Keratinocyte (primary cell): Measurements from ENCODE around the gene OCIAD2. TPM values are rescaled to one million over a fixed set of nuclear protein-coding genes. Genes with fewer than 3 reads are reported as not detected.
A peak's percentile ranks its signal among the peaks of the same experiment; 100 is the strongest.

Experiments
- DNase-seq: peaks from one replicate; pipeline ENCODE4 v3.0.0-alpha.2; 2011; ENCODE audit warnings: low read depth, missing footprints, low spot score
- FAIRE-seq: peaks from 2 replicates; lab custom pipeline; 2011; peaks lifted over from hg19 to GRCh38; lab: Jason Lieb, UNC
- H2AFZ ChIP-seq: 2 replicates; pipeline ENCODE4 v1.6.0; 2012; ENCODE audit warnings: low read length, control low read depth, inconsistent platforms; ENCODE audit not compliant: control insufficient read depth
- H3K27ac ChIP-seq: 2 replicates; pipeline ENCODE4 v1.5.1; 2011; ENCODE audit warnings: low read length; ENCODE audit not compliant: control insufficient read depth, insufficient read depth
- H3K27me3 ChIP-seq: 3 replicates; pipeline ENCODE4 v1.6.0; 2011; ENCODE audit warnings: low read length; ENCODE audit not compliant: control insufficient read depth, insufficient read depth; ENCODE audit errors: extremely low read depth
- H3K36me3 ChIP-seq, 2 experiments: 2 replicates in 1 of 2; 3 replicates in 1 of 2; pipeline ENCODE4 v1.5.1; 2011; ENCODE audit warnings: low read length in 2 of 2, mild to moderate bottlenecking in 1 of 2; ENCODE audit not compliant: control insufficient read depth in 2 of 2, insufficient read depth in 2 of 2; ENCODE audit errors: extremely low read depth in 1 of 2
- H3K4me1 ChIP-seq: 3 replicates; pipeline ENCODE4 v1.5.1; 2011; ENCODE audit warnings: low read length; ENCODE audit not compliant: control insufficient read depth, insufficient read depth; ENCODE audit errors: extremely low read depth
- H3K4me2 ChIP-seq: 3 replicates; pipeline ENCODE4 v1.6.0; 2011; ENCODE audit warnings: low read depth, low read length; ENCODE audit not compliant: control insufficient read depth, insufficient read depth; ENCODE audit errors: extremely low read depth
- H3K4me3 ChIP-seq, 3 experiments: fragments of 200-600 bp in 1 of 3; sonication (generic) in 1 of 3; 2 replicates in 2 of 3; 3 replicates in 1 of 3; pipeline ENCODE4 v1.5.1; 2011 to 2016; ENCODE audit warnings: low read length in 3 of 3, mild to moderate bottlenecking in 3 of 3, control low read depth in 2 of 3, inconsistent platforms in 1 of 3, low read depth in 1 of 3, mixed read lengths in 1 of 3, mixed run types in 1 of 3, moderate library complexity in 1 of 3; ENCODE audit not compliant: control insufficient read depth in 2 of 3, insufficient read depth in 2 of 3; ENCODE audit errors: extremely low read depth in 1 of 3
- H3K79me2 ChIP-seq: 2 replicates; pipeline ENCODE4 v1.6.0; 2012; ENCODE audit warnings: low read length; ENCODE audit not compliant: control insufficient read depth, insufficient read depth
- H3K9ac ChIP-seq: 3 replicates; pipeline ENCODE4 v1.6.0; 2011; ENCODE audit warnings: low read length; ENCODE audit not compliant: control insufficient read depth, insufficient read depth; ENCODE audit errors: extremely low read depth
- H3K9me1 ChIP-seq: 3 replicates; pipeline ENCODE4 v1.6.0; 2011; ENCODE audit warnings: low read length; ENCODE audit not compliant: control insufficient read depth, insufficient read depth; ENCODE audit errors: extremely low read depth
- H3K9me3 ChIP-seq: 2 replicates; pipeline ENCODE4 v1.5.1; 2012; ENCODE audit warnings: low read depth, low read length; ENCODE audit not compliant: control insufficient read depth
- H4K20me1 ChIP-seq: 3 replicates; pipeline ENCODE4 v1.6.0; 2011; ENCODE audit warnings: low read length; ENCODE audit not compliant: control insufficient read depth, insufficient read depth; ENCODE audit errors: extremely low read depth
- EZH2 ChIP-seq: IDR thresholded peaks from one replicate; pipeline ENCODE4 v1.6.1; 2012; ENCODE audit warnings: inconsistent platforms, mild to moderate bottlenecking, low read length, moderate library complexity
- dilution Hi-C: fragments of 300-500 bp; cut with MboI; formaldehyde crosslinking; loops from one replicate; pipeline ENCODE4 v1.7.0; 2020; ENCODE audit warnings: low sequenced_read_pairs; ENCODE audit not compliant: extremely low pct_ligation_motif_present
- polyA plus RNA-seq, 5 experiments: library from polyadenylated mRNA; depleted of rRNA in 3 of 5; stranded (reverse) in 3 of 5; stranded (forward) in 1 of 5; unstranded in 1 of 5; fragments of >200 nt; gene quantifications; 1 replicate in 1 of 5; 2 replicates in 3 of 5; 3 replicates in 1 of 5; pipeline versions ENCODE4 v1.2.1 to v1.2.3, GENCODE V29; 2011 to 2012; ENCODE audit warnings: missing spikeins in 2 of 5, low read depth in 1 of 5, low replicate concordance in 1 of 5
- TF ChIP-seq, protein P1 (sequence below), 3 experiments: IDR thresholded peaks in 1 of 3; conservative IDR thresholded peaks in 1 of 3; optimal IDR thresholded peaks in 1 of 3; 2 replicates in 2 of 3; 3 replicates in 1 of 3; pipeline versions ENCODE3 to v1.5.1; 2011; ENCODE audit warnings: low read length in 3 of 3, mild to moderate bottlenecking in 3 of 3, moderate library complexity in 2 of 3, control low read depth in 1 of 3, inconsistent platforms in 1 of 3; ENCODE audit not compliant: insufficient read depth in 2 of 3; ENCODE audit errors: extremely low read depth in 1 of 3

The OCIAD2 gene
- polyA plus RNA-seq, 1 donor (not counting 4 experiments of a cell fraction or from before 2014, with no cell fraction given) = 407 TPM

GRCh38 chr4:48944756-48945241, 38.2 kb upstream of the OCIAD2 start:
- H3K4me3 ChIP-seq = no peak overlapping the region
- TF ChIP-seq EZH2 = no peak
- TF ChIP-seq, protein P1, sequence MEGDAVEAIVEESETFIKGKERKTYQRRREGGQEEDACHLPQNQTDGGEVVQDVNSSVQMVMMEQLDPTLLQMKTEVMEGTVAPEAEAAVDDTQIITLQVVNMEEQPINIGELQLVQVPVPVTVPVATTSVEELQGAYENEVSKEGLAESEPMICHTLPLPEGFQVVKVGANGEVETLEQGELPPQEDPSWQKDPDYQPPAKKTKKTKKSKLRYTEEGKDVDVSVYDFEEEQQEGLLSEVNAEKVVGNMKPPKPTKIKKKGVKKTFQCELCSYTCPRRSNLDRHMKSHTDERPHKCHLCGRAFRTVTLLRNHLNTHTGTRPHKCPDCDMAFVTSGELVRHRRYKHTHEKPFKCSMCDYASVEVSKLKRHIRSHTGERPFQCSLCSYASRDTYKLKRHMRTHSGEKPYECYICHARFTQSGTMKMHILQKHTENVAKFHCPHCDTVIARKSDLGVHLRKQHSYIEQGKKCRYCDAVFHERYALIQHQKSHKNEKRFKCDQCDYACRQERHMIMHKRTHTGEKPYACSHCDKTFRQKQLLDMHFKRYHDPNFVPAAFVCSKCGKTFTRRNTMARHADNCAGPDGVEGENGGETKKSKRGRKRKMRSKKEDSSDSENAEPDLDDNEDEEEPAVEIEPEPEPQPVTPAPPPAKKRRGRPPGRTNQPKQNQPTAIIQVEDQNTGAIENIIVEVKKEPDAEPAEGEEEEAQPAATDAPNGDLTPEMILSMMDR (optimal IDR thresholded peaks at IDR 0.05 in 1 of 3, IDR thresholded peaks at IDR 0.05 in 1 of 3, conservative IDR thresholded peaks at IDR 0.05 in 1 of 3; ENCODE audit: extremely low read depth in 1 of 3, insufficient read depth in 2 of 3, low read length in 3 of 3) = peak; percentile 53 to 71 (median 70)
- H3K9me3 ChIP-seq = no peaks in the 10 kb centered on the region
- dilution Hi-C loops = no loop called here
- FAIRE-seq (peak; percentile 59), DNase-seq (no peak)
- H3K36me3 ChIP-seq = no peaks in the 10 kb centered on the region
- no peaks in the 10 kb centered on the region for H3K27me3 ChIP-seq
- H3K9ac ChIP-seq = peak overlapping the region; percentile 30
- peaks cover 41% of the 10 kb centered on the region for H3K4me1 ChIP-seq
- no peaks in the 10 kb centered on the region for H3K9me1 ChIP-seq
- peak overlapping the region; percentile 1 for H3K4me2 ChIP-seq
- H2AFZ ChIP-seq = peak overlapping the region; percentile 7
- peak overlapping the region; percentile 69 for H3K27ac ChIP-seq
- no peaks in the 10 kb centered on the region for H3K79me2 ChIP-seq
- no peaks in the 10 kb centered on the region for H4K20me1 ChIP-seq

DNA sequence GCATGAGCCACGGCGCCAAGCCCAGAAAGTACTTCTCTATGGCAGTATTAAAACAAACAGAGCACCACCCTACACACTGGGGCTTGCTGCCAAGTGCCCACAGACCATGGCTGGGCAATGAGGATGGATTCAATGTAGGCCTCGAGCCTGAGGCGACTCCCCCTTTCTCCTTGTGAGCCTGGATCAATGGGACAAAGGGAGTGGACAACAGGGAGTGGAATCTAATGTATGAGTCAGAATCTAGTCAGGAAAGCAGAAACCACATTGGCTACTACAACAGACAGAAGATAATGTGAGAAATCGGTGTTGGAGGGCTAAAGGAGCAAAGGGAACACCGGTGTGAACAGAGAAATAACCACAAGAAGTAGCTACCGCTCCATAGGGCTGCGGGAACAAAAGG, 37.7 kb upstream of the OCIAD2 start:
- H3K4me2 ChIP-seq = peak overlapping the region; percentile 1
- peak; percentile 88 for DNase-seq
- TF ChIP-seq, protein P1 (optimal IDR thresholded peaks at IDR 0.05 in 1 of 3, IDR thresholded peaks at IDR 0.05 in 1 of 3, conservative IDR thresholded peaks at IDR 0.05 in 1 of 3; ENCODE audit: extremely low read depth in 1 of 3, insufficient read depth in 2 of 3, low read length in 3 of 3) = no peak
- TF ChIP-seq EZH2 = no peak
- H3K9me3 ChIP-seq = no peaks in the 10 kb centered on the region
- H3K4me3 ChIP-seq = no peak overlapping the region
- H3K36me3 ChIP-seq = no peaks in the 10 kb centered on the region
- peak overlapping the region; percentile 30 for H3K9ac ChIP-seq
- no peaks in the 10 kb centered on the region for H3K79me2 ChIP-seq
- H2AFZ ChIP-seq = peak overlapping the region; percentile 12
- H4K20me1 ChIP-seq = no peaks in the 10 kb centered on the region
- peaks cover 36% of the 10 kb centered on the region for H3K4me1 ChIP-seq
- dilution Hi-C loops = no loop called here
- H3K9me1 ChIP-seq = no peaks in the 10 kb centered on the region
- H3K27ac ChIP-seq = peak overlapping the region; percentile 69
- no peaks in the 10 kb centered on the region for H3K27me3 ChIP-seq
- FAIRE-seq = peak; percentile 74
